ENCODE results near the gene RELA. TPM values are rescaled to one million over a fixed set of nuclear protein-coding genes. Genes with fewer than 3 reads are reported as not detected.
A peak's percentile ranks its signal among the peaks of the same experiment; 100 is the strongest.
"Not testable (repeated sequence)": the region's sequence is repeated elsewhere in the genome, so short reads cannot be mapped to it uniquely, and the experiment has no call there.

The RELA gene
- polyA plus RNA-seq, 6 donors from 2014 or later: 36.3 to 72.2 (median 48.6) TPM

DNA sequence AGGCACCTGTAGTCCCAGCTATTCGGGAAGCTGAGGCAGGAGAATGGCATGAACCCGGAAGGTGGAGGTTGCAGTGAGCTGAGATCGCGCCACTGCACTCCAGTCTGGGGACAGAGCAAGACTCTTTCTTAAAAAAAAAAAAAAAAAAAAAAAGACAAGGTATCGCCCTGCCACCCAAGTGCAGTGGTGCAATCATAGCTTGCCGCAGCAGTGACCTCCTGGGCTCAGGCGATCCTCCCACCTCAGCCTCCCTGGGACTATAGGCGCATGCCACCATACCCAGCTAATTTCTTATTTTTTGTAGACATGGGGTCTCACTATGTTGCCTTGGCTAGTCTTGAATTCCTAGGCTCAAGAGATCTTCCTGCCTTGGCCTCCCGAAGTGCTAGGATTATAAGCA, 1.8 kb downstream of the RELA start:
- Mint-ChIP-seq H3K4me3 (peak overlapping the region; percentile 49 to 95 (median 90)), H3K4me1 (peaks cover 29 to 50% (median 35%) of the 10 kb centered on the region in 3 donors), H3K27ac (peak overlapping the region in 5 of 6 donors; percentile 47 to 93 (median 67)), H3K36me3 (peaks cover 13 to 40% of the 10 kb centered on the region in 2 donors)
- ATAC-seq (ENCODE audit: low read depth in 2 of 2); DNase-seq; H3K27me3 Mint-ChIP-seq; H3K9me3 Mint-ChIP-seq: not testable (repeated sequence)

DNA sequence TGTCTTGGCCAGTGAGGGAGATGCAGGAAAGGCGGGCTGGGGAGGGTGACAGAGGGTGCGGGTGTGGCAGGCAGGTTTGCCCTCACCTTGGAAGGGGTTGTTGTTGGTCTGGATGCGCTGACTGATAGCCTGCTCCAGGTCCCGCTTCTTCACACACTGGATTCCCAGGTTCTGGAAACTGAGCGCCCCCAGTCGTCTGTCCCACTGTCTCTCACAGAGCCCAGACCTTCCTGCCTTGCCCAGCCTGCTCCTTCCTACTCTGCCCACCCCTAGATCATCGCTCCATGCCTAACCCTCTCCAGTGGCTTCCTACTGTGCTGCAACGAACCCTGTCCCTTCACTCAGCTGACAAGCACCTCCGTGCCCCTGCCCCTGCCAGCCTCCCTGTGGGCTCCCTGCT, 2.7 kb downstream of the RELA start:
- Mint-ChIP-seq H3K9me3 (no peaks in the 10 kb centered on the region), H3K4me1 (peaks cover 31 to 44% (median 37%) of the 10 kb centered on the region in 3 donors), H3K27ac (peak overlapping the region; percentile 49 to 92 (median 82)), H3K4me3 (peak overlapping the region in 4 of 8 donors; percentile 18 to 95 (median 50)), H3K36me3 (peaks cover 17 to 40% of the 10 kb centered on the region in 2 donors), H3K27me3 (no peaks in the 10 kb centered on the region)
- no peak for ATAC-seq (ENCODE audit: low read depth in 2 of 2)
- no peak for DNase-seq

DNA sequence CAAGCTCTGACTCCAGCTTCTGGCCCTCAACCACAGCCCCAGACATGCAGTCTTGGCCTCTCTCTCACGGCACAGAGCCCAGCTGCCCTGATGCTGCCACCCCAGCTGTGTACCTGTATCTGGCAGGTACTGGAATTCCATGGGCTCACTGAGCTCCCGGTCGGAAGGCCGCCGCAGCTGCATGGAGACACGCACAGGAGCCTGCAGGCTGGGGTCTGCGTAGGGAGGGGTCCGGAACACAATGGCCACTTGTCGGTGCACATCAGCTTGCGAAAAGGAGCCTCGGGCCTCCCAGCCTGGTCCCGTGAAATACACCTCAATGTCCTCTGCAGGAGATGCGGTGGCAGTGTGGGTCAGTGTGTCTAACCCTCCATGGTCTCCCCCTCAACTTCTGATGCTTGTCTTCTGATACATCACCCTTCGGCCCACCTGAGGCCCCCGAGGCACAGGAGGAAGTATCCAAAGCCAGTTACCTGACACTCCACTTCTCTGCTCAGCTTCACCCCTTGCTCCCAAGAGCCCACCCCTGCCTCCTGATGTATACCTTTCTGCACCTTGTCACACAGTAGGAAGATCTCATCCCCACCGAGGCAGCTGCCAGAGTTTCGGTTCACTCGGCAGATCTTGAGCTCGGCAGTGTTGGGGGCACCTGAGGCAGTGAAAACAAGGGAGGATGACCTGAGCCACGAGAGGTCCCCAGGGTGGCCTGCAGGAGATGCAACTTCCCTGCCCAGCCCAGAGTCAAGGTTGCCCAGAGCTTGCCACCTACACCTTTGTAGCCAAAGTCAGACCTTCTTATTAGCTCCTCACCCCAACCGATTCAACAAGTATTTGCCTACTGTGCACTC, 4.3 kb downstream of the RELA start:
- DNase-seq: no peak
- Mint-ChIP-seq H3K4me3 (peak overlapping the region in 3 of 8 donors; percentile 35 to 95 (median 42)), H3K27me3 (no peaks in the 10 kb centered on the region), H3K27ac (peak overlapping the region in 4 of 6 donors; percentile 38 to 89 (median 76)), H3K36me3 (peaks cover 18 to 40% of the 10 kb centered on the region in 2 donors), H3K4me1 (peaks cover 40 to 47% (median 43%) of the 10 kb centered on the region in 3 donors), H3K9me3 (no peaks in the 10 kb centered on the region)
- no peak for ATAC-seq (ENCODE audit: low read depth in 2 of 2)

DNA sequence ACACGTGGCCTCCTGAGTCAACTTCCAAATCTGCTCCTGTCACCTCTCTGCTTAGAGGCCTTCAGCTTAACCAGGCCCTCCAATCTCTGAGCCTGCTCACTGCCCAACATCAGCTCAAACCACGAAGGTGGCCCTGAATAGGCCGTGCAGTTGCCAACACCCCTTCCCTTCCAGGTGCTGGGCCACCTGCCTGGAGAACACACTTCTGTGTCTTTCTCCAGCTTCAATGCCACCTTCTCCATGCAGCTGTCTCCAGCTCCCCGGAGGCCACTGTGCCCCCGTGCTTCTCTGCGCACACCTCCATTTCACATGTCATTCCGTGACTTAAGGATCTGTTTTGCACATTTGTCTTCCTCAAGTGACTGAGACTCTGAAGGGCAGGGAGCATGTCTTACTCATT, 5.3 kb downstream of the RELA start:
- peak overlapping the region in 2 of 8 donors; percentile 3 to 95 for H3K4me3 Mint-ChIP-seq

DNA sequence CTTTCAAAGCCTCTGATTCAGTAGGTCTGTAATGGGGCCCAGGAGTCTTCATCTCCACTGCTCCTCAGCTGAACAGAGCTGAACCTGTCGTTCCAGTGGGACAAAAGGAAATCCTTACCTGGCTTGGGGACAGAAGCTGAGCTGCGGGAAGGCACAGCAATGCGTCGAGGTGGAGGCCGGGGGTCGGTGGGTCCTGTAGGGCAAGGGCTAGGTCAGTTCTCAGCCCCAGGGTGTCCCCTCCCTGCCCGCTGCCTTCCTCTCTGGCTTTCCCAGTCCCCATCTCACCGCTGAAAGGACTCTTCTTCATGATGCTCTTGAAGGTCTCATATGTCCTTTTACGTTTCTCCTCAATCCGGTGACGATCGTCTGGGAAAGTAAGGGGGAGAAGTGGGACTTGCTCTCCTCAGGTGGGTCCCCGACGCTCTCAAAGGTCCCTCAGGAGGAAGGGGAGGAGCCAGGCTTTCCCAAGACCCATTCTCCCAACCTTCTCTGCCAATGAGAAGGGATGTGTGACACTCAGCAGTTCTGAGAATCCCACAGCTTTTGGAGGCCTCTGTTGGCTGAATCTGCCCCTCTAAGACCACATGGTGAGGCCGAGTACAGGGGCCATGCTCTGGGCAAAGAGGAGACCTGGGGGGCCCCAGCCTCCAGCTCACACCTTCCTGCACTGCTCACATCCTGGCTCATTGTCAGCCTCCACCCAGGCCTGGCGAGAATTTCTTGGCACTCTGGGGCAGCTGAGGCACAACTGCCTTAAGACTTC, 7.0 kb downstream of the RELA start:
- Mint-ChIP-seq H3K36me3 (peaks cover 18 to 50% of the 10 kb centered on the region in 2 donors), H3K4me1 (peaks cover 60 to 68% (median 63%) of the 10 kb centered on the region in 3 donors)
- no peak for DNase-seq

More for the DNA sequence above, 5.3 kb downstream of the RELA start:
- Mint-ChIP-seq H3K9me3 (no peaks in the 10 kb centered on the region), H3K27ac (peak overlapping the region in 4 of 6 donors; percentile 17 to 96 (median 70)), H3K36me3 (peaks cover 18 to 40% of the 10 kb centered on the region in 2 donors), H3K4me1 (peaks cover 48 to 54% (median 52%) of the 10 kb centered on the region in 3 donors), H3K27me3 (no peaks in the 10 kb centered on the region)
- DNase-seq: no peak
- no peak for ATAC-seq (ENCODE audit: low read depth in 2 of 2)

DNA sequence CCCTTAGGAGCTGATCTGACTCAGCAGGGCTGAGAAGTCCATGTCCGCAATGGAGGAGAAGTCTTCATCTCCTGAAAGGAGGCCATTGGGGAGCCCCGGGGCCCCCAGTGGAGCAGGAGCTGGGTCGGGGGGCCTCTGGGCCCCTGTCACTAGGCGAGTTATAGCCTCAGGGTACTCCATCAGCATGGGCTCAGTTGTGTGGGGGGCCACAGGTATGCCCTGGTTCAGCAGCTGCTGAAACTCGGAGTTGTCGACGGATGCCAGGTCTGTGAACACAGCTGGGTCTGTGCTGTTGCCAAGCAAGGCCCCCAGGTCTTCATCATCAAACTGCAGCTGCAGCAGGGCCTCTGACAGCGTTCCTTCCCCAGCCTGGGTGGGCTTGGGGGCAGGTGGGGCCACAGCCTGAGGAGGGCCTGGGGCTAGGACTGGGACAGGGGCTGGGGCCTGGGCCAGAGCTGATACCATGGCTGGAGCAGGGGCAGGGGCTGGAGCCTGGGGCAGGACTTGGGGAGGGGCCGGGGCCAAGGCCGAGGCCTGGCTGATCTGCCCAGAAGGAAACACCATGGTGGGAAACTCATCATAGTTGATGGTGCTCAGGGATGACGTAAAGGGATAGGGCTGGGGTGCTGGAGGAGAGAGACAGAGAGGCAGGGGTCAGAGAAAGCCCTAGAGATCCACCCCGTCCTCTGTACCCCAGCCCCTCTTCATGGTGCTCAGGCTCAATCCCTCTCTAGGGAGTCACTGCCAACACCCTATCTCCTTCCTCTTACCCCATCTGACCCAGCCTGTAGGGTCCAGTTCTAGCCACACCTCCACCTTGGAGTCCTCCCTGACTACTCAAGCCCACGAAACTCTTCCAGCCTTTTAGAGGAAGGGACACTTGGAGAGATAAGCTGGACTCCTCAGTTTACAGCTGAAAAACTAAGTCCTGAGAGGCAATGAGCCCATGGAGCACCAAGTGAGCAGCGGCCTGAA, 8.1 kb downstream of the RELA start:
- Mint-ChIP-seq H3K36me3 (peaks cover 18 to 41% of the 10 kb centered on the region in 2 donors), H3K9me3 (no peaks in the 10 kb centered on the region), H3K4me3 (peak overlapping the region in 4 of 8 donors; percentile 25 to 87 (median 64)), H3K27me3 (no peaks in the 10 kb centered on the region), H3K4me1 (peaks cover 53 to 71% (median 55%) of the 10 kb centered on the region in 3 donors), H3K27ac (peak overlapping the region in 5 of 6 donors; percentile 65 to 99 (median 76))
- DNase-seq (no peak), ATAC-seq (ENCODE audit: low read depth in 2 of 2) (no peak)

More for the DNA sequence above, 7.0 kb downstream of the RELA start:
- H3K9me3 Mint-ChIP-seq: no peaks in the 10 kb centered on the region
- peak overlapping the region in 5 of 6 donors; percentile 59 to 96 (median 79) for H3K27ac Mint-ChIP-seq
- peak overlapping the region in 5 of 8 donors; percentile 3 to 72 (median 30) for H3K4me3 Mint-ChIP-seq
- H3K27me3 Mint-ChIP-seq: no peaks in the 10 kb centered on the region
- no peak for ATAC-seq (ENCODE audit: low read depth in 2 of 2)

DNA sequence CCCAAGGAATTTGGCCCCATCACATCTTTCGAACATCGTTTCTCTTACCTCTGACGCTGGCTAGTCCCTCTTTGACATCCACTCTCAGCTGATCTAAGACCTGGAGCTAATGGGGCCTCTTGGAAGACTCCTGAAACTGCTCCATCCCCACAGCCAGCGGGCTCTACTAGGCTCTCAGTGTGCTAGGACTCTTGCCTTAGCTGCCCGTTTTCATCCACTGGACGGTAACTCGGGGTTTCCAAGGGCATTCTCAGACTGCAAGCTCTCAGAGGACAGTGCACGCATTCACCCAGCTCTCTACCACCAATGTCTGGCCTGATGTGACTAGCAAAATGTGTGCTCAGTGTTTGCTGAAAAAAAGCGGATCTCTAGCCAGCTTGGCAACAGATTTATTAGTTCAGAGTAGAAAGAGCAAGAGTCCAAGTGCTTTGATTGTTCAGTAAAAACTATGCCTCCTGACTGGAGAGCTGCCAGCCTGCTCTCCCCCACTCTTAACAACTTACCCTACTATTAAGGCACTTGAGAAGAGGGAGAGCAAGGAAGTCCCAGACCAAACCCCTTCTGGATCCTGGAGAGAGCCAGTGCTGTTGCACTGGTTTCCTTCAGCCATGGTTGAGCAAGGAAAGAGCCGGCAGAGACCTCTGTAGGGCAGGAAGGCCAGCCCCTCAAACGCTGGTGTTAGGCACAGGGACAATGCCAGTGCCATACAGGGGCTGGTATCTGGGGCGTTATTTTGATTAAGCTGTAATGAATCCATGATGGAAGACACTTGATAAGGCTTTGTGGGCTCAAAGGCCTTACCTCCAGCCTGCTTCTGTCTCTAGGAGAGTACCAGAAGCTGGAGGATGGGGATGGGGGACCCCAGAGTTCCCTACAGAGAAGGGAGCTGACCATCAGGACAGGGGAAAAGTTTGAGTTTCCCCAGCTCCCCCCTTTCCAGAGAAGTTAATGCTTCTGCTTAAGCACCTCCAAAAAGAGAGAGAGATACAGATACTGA, 9.2 kb downstream of the RELA start:
- Mint-ChIP-seq H3K4me1 (peaks cover 41 to 64% (median 47%) of the 10 kb centered on the region in 3 donors), H3K27me3 (no peaks in the 10 kb centered on the region), H3K4me3 (peak overlapping the region; percentile 78 to 97 (median 94)), H3K9me3 (no peaks in the 10 kb centered on the region), H3K36me3 (peaks cover 10 to 29% of the 10 kb centered on the region in 2 donors), H3K27ac (peak overlapping the region; percentile 96 to 99 (median 99))
- no peak for DNase-seq
- ATAC-seq (ENCODE audit: low read depth in 2 of 2): no peak

DNA sequence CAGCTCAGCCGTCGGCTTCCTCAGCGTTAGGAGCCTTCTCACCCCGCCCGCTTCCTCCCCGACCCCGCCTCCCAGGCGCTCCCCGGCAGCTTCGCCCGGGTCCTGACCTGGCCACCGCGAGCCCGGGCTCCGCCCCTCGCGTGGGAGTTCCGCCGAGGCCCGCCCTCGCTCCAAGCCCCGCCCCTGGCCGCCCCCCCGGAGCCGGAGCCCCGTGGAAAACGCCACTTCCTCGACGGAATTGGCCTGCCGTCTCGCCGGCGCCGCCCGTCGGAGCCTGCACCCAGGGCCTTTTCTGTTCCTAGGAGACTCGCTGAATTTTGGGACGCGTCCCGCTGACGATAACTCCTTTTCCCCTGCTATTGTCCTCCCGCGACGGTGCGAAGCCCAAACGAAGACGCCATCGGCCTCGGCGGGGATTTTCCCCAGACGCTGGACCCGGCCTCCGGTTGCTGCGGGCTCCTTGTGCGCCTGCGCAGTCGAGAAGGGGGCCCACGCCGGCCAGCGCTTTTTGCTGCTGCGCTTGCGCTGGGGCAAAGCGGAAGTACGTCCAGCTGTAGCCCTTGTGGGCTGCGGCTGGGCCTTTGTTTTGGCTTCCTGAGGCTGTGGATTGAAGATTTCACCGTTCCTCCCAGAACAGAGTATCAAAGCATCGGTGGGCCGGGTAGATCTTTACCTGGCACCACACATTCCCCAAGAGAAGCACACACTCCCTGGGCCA, 10.0 kb downstream of the RELA start:
- no peaks in the 10 kb centered on the region for H3K9me3 Mint-ChIP-seq
- peak overlapping the region; percentile 96 to 99 (median 99) for H3K27ac Mint-ChIP-seq
- H3K36me3 Mint-ChIP-seq: peaks cover 10 to 28% of the 10 kb centered on the region in 2 donors
- no peaks in the 10 kb centered on the region for H3K27me3 Mint-ChIP-seq
- peak; percentile 95 for DNase-seq
- peak; percentile 75 to 76 for ATAC-seq (ENCODE audit: low read depth in 2 of 2)
- H3K4me3 Mint-ChIP-seq: peak overlapping the region; percentile 78 to 97 (median 94)
- peaks cover 46 to 66% (median 47%) of the 10 kb centered on the region in 3 donors for H3K4me1 Mint-ChIP-seq

DNA sequence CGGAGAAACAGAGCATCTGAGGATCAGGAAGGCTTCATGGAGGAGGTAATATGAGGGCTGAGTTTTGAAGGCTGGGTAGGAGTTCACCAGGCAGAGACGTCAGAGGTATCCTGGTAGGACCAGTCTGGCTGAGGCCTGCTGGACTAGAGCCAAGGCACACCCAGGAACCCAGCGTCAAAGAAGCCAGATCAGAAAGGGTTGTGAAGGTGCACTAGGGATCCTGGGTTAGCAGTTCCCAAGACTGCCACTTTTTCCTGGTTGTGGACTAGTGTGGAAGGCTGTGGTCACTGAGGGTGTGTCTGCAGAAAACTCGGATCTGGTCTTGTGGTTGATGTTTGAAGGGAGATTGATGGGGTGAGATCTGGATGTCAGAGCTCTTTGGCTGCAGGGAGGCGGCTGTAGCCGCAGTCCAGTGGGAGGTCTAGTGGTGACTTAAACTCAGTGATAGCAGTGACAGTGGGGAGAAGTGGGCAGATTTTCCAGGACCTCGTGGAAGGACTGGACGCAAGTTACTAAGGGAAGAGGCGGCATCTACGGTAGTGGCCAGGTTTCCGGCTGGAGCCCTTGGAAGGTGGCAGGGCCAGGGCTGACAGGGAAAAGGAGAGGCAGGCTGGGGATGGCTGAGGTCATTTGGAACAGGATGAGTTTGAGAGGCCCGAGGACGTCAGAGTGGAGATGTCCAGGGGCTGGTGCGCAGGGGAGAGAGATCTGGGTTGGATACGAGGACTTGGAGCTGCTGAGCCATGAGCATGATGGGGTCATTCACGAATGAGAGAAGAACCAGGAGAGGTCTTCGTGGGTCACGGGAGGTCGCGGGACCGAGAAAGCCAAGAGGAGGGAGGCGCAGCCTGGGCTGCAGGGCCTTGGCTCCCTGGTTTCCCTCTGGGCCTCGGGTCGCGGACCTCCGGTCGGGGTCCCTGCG, 10.9 kb downstream of the RELA start:
- peaks cover 10 to 20% of the 10 kb centered on the region in 2 donors for H3K36me3 Mint-ChIP-seq
- DNase-seq (no peak), ATAC-seq (ENCODE audit: low read depth in 2 of 2) (no peak)
- peaks cover 41 to 61% (median 46%) of the 10 kb centered on the region in 3 donors for H3K4me1 Mint-ChIP-seq
- H3K4me3 Mint-ChIP-seq: peak overlapping the region; percentile 70 to 96 (median 86)
- H3K27ac Mint-ChIP-seq: peak overlapping the region; percentile 91 to 99 (median 96)
- H3K9me3 Mint-ChIP-seq: no peaks in the 10 kb centered on the region
- H3K27me3 Mint-ChIP-seq: no peaks in the 10 kb centered on the region

DNA sequence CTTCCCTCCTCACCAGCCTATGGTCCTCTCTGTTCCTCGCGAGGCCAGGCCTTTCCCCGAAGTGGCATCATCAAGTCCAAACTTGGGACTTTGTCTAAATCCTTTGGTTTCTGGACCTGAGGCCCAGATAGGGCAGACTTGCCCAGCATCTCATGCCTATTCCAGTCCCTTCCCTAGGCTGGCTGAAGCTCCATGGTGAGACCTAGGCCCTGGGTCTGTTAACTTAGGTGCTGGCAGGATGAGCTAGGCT, 11.5 kb downstream of the RELA start:
- DNase-seq (no peak), ATAC-seq (ENCODE audit: low read depth in 2 of 2) (no peak)
- Mint-ChIP-seq H3K4me3 (peak overlapping the region; percentile 47 to 91 (median 80)), H3K36me3 (peaks cover 8 to 14% of the 10 kb centered on the region in 2 donors), H3K9me3 (no peaks in the 10 kb centered on the region), H3K4me1 (peaks cover 37 to 56% (median 43%) of the 10 kb centered on the region in 3 donors), H3K27ac (peak overlapping the region; percentile 91 to 99 (median 96)), H3K27me3 (no peaks in the 10 kb centered on the region)

Measured in naive B cell (primary cell).